GM12891 (cell line): ENCODE measurements around the gene ANO7.

Source experiments
- POLR2A ChIP-seq: IDR thresholded peaks from 2 replicates; pipeline ENCODE4 v1.6.1; 2011; ENCODE audit warnings: low read depth, low read length, control low read depth
- POLR2AphosphoS5 ChIP-seq: IDR thresholded peaks from 2 replicates; pipeline ENCODE4 v1.6.1; 2011; ENCODE audit warnings: low read depth, low read length, control low read depth
- POU2F2 ChIP-seq: IDR thresholded peaks from 2 replicates; pipeline ENCODE4 v1.6.1; 2011; ENCODE audit warnings: low read depth, mild to moderate bottlenecking, control low read depth, low read length, moderate library complexity
- SPI1 ChIP-seq: IDR thresholded peaks from 2 replicates; pipeline ENCODE4 v1.6.1; 2011; ENCODE audit warnings: low read depth, low read length, control low read depth
- TAF1 ChIP-seq: IDR thresholded peaks from 2 replicates; pipeline ENCODE4 v1.6.1; 2011; ENCODE audit warnings: low read depth, low read length, control low read depth

DNA sequence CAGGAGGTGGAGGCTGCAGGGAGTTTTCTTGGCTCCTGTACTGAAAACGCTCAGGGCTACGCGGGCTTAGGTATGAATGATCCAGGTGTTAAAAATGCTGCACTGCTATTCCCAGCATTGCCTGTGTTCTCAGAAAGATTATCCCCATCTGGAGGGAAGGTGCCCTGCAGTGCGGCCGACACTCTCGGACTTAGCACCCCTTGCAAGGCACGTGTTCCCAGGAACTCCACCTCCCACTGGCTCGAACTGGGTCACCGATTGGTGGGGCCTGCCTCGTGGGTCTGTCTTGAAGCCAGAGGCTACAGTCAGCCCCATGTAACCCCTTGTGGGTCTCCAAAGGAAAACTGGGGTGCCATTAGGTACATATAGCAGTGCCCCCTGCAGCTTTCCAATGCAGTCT, 25.7 kb downstream of the ANO7 start:
- TF ChIP-seq POLR2A (no peak), POLR2AphosphoS5 (no peak), POU2F2 (no peak), SPI1 (no peak), TAF1 (no peak)
